HG02943 (cell line): ENCODE results near the gene RHO.

Experiments used
- ATAC-seq: cut with Tn5 transposase; IDR thresholded peaks from one replicate; pipeline ENCODE4 v1.9.1; 2021; ENCODE audit warnings: mild to moderate bottlenecking, low read depth, moderate library complexity; ENCODE audit not compliant: unreplicated experiment

Gene RHO

DNA sequence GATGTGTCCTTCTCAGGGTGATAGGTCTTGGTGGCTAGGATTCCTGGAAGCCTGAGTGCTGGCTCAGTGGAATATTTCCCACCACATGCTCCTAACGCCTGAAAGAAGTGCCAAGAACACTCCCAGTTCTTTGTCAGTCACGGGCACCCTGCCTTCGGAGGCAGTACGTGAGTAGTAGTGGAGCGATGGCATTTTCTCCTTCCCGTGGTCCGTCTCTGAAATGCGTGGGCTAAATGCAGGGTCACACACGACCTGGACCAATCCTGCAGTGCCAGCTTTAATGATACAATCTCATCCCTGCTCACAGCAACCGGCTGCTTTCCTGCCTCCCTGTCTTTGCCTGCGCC is 29.1 kb downstream of the RHO start:
- ATAC-seq, result no peak

DNA sequence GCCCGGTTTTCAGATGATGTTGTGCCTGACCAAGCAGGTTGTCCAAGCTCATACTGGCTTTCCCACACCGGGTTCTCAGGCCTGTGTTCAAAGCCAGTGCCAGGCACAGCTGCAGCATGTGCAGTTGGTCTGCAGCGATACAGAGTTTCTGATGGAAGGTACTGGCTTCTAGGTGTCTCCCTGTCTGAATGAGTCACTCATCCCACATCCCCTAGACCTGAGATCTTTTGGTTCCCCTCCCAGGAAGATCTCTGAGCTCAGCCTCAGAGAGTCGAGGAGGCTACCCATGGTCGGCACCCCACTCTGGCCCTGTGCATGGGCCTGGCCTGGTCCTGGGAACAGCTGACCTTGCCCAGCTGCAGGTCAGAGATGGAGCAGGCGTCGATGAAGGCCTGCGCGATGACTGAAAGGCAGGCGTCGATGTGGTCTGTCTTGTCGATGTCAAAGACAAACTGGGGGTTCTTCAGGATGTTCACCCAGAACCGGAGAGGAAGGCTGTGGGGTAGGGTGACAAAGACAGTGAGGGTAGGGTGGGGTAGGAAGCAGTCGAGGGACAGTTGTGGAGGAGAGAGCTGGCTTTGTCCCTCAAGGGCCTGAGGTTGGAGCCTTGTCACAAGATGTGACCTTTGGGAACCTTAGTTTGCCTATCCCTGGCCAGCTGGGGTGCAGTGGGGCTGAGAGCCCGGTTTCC is 29.8 kb downstream of the RHO start:
- ATAC-seq, result no peak

DNA sequence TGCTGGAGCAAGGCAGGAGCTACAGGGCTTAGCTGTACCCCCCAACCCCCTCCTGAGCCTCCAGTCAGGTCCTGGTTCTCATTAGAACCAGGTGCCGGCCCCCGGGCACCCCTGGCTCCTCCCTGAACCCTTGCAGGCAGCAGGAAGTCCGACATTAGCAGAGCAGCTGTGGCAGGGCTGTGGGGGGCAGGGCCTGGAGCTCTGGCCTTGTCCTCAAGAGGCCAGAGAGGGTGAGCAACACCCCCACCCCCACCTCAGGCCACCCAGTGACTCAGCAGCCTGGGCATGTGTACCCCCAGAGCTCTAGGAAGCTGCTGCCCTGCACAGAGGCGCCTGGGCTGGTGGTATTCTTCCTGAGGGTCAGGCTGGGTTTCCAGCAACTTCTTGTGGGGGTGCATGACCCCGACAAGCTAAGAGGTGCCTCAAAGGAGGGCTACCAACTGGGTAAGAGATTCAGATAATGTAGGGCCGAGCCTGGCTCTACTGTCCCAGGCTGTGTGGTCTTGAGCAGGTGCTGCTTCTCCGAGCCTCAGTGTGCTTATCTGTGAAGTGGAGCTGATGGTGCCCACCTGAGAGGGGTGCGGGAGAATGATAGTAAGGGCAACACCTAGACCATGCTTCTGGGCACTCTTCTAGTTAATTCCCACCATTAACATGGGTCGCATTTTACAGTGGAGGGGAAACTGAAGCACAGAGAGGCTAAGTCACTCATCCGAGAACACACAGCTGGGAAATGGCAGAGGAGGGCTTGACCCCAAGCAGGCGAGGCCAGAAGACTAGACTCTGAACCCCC is 30.5 kb downstream of the RHO start:
- ATAC-seq, result no peak

DNA sequence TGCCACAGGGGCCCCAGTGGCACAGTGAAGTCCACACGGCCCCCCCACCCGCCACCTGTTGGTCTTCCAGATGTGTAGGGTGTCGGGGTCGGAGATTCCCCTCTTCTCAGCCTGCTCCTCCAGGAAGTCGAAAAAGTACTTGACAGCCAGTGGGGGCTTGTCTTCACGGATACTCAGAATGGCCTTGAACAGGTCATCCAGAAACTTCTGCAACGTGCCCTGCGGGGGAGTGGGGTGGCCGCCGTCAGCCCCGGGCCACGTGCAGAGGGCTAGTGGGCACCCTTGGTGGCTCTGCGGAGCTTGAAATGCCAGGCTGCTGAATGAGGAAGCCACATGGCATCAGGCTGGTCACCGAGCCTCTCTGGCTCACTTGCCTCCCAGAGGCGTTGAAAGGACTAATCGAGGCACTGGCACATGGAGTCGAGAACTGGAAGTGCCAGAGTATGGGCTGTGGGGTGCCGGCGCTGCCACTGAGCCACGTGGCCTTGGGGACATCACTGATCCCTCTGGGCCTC is 31.2 kb downstream of the RHO start:
- ATAC-seq, result no peak

DNA sequence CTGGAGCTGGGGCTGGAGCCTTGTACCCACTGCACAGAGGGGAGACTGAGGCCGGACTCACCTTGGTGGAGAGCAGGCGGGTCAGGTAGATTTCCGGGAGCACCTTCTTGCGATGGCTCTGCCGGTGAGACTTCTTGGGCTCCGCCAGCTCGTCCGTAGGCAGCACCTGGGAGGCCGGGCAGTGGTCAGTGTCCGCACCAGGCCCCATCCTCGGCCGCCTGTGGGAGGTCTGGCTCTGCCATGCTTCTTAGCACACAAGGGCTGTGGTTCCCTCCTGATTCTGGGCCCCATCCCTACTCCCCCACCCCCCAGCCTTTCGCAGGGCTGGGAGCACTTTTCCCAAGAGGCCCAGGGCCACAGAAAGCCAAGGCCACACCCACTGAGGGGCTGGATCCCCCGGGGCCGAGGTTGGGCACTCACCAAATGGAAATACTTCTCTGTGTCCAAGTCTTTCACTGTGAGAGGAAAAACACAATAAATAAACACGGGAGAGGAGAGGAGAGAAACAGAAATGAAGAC is 31.9 kb downstream of the RHO start:
- no peak for ATAC-seq

DNA sequence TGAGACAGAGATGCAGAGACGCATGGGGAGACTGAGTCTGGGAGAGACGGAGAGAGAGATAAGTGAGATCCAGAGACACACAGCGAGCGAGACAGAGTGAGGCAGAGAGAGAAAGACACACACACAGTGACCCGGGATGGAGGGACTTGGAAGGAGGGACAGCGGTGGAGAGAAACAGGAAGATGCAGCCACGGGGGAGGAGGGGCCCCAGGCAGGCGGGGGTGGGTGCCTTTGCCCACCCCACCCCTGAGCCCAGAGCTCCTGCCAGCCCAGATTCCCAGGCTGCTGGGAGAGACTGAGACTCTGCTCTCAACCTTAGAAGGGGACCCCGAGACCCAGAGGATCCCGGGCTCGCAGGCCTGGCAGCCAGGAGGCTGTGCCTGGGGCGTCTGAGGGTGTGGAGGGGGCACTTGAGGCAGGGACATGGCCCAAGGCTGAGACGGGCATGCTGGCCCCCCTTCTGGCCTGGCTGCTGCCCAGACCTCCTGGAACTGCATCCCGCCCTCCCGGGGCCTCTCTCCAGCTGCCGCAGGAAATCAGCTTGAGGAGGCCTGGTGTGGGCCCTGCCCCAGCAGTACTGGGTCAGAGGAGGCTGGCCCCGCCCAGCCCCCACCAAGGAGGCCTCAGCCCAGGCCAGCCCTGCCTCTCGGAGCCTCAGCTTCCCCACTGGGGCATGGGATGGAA is 32.6 kb downstream of the RHO start:
- no peak for ATAC-seq

DNA sequence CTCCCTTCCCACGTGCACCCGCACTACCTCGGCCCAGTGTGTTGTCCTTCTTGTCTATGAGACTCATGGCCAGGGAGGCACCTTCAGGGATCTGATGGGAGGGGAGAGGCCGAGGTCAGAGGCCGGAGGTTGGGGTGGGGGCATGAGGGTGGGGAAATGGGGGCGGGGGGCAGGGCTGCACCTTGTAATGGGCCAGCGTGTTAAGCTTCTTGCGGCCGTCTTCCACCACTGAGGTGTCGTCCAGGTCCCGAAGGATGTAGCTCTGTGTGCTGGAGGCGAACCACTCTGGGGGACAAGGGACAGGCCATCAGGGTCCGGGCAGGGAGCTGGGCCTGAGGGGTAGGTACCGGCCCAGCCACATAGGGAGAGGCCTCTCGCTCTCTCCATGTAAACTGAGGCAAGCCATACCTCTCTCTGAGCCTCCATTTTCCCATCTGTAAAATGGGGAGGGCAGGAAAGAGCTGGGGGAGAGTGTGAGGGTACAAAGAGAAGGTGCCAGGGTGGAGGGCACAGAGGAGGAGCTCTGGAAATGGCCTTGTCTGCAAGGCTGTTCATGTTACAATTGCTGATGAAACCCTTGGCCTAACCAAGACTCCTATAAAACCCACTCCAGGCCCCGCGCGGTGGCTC is 33.3 kb downstream of the RHO start:
- no peak for ATAC-seq

DNA sequence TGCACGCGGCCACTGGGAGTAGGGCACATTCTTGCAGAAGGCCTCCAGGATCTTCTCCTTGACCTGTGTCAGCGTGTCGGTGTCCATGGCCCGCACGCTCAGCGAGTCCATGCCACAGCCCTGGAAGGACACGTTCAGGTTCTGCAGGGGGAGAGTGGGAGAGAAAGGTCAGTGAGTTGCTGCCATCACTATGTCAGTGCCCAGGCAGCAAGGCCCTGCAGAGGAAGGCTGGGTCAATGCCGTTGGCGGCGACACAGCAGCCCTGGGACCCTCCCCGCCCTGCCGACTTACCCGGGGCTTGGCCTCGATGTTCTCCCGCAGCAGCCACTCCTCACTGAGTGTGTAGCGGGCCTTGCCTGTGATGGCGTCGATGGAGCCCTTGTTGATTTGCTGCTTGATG is 34.4 kb downstream of the RHO start:
- no peak for ATAC-seq

DNA sequence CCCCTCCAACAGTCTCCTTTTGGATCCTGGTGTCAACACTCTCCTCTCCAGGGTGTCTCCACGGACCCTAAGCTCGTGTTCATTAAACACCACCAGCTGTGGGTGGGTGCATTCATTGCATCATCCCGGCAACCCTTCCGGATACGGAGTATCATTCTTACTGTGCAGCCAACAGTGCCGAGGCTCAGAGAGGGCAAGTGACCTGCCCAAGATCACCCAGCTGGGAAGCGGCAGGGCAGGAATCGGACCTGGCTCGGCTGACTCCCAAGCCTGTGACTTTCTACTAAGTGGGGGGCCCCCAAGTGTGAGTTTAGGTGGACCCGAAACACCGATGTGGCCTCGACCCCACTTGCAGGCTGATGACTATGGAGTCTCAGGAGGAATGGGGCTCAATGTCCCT is 34.9 kb downstream of the RHO start:
- no peak for ATAC-seq

DNA sequence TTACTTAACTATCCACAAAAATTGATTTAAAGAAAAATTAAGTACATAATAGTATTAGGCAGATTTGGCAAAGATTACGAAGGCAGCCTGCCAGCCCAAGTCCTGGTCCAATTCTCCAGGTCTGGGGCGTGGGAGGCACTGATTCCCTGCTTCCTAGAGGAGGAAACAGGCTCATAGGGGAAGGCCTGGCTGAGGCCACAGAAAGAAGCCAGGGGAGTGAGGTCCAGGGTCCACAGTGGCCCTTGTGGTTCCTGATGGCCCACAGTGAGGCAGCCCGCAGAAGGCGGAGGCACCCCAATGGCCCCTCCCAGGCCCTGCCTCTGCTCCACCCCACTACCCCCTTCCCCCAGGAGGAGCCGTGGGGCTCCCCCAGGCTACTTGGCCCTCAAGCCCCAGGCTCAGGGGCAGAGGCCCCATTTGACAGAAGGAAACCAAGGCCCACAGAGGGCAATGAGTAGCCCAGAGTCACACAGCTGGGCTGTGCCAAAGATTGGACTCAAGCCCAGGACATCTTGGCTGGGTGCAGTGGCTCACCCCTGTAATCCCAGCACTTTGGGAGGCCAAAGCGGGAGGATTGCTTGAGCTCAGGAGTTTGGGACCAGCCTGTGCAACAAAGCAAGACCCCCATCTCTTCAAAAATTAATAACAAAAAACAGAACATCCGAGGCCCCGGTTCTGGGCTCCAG is 35.6 kb downstream of the RHO start:
- no peak for ATAC-seq

DNA sequence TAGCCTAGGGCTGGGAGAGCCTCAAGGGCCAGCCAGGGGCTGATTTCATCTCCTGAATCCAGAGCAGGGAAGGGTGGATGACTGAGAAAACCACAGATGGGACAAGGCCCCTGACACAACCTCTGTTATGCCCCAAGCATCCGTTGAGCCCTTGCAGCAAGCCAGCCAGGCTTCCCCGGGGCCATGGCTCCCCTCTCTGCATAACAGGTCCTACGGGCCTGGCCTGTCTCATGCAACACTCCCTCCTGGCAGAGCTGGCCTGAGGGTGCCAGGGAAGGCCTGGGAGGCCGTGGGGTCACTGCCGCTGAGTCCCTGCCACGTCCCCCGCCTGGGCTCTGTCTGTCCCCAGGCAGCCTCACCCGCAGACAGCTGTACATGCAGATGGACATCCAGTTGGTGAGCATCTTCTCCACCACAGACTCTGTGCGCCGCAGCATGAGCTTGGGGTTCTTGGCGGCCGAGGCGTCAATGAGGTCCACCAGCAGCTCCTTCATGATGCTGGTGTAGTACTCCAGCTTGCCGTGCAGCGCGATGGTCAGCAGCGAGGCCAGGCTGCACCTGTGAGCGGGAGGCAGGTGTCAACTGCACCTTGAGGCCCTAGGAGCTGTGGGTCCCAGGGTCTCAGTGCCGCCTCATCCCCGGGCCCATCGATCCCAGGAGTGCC is 36.7 kb downstream of the RHO start:
- no peak for ATAC-seq

DNA sequence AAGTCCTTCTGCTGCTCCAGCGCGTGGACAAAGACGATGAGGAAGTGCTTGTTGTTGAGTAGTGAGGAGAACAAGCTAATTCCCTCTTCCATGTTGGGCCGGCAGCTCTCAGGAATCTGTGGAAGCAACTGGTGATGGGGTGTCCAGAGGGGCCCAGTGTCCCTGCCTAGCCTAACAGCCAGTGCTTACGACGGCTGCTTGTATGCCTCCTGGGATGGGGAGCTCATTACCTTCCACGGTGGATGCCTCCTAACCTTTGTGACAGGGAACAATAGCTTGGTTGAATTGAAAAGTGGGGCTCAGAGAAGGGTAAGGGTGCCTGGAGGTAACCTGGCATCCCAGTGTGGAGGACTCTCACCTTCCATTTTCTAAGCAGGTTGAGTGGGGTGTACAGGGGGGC is 37.5 kb downstream of the RHO start:
- ATAC-seq, result no peak

DNA sequence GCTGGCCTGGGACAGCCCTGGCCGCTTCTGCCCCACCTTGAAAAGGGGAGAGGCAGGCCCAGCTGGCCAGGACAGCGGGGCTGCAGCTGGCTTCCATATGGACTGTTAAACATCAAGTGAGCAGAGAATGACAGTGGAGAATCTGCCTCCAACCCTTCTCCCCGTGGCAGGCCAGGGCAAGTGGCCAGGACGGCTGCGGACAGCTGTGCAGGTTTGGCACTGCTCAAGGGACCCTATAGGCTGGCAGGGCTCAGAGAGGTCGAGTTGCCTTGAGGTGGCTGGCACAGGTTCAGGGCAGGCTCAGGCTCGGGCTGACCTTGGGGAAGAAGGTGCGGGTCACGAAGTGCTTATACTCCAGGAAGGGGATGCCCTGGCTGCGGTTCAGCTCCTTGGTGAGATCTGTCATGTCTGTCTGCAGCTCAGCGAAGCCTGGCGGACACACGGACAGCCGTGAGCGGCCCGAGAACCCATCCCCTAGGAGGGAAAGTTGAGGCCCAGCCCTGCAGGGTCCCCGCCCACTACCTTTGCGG is 38.8 kb downstream of the RHO start:
- ATAC-seq, result no peak

DNA sequence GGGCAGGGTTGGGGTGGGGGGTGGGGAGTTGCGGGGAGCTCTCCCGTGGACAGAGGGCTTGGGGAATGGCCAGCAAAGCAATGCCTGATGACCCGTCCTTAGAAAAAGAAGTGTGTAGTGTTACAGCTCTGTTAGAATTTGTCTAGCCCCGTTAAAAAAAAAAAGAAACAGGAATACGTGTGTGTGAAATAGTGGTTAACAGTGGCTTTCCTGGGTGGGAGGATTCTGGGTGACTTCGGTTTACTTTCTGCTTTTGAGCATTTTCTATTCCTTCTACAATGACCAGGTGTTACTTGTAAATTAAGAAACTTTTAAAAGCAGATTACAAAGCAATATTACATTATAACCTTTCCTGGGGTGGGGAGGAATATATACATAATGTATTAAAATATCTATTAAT is 39.5 kb downstream of the RHO start:
- ATAC-seq, result no peak

DNA sequence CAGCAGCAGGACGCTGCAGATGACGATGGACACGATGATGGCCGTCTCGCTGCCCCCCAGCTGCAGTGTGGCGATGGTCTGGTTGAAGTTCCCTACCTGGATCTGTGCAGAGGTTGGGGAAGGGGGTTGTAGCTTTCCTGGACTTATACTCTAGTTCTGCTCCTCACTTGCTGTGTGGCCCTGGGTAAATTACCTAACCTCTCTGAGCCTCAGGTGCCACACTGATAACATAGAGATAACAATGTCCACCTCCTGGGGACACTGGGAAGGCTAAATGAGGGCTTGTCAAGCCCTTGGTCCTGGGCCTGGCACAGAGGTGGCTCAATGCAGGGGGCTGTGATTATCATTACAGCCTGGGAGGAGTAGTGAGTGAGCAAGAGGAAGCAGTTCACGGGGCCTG is 41.4 kb downstream of the RHO start:
- no peak for ATAC-seq

DNA sequence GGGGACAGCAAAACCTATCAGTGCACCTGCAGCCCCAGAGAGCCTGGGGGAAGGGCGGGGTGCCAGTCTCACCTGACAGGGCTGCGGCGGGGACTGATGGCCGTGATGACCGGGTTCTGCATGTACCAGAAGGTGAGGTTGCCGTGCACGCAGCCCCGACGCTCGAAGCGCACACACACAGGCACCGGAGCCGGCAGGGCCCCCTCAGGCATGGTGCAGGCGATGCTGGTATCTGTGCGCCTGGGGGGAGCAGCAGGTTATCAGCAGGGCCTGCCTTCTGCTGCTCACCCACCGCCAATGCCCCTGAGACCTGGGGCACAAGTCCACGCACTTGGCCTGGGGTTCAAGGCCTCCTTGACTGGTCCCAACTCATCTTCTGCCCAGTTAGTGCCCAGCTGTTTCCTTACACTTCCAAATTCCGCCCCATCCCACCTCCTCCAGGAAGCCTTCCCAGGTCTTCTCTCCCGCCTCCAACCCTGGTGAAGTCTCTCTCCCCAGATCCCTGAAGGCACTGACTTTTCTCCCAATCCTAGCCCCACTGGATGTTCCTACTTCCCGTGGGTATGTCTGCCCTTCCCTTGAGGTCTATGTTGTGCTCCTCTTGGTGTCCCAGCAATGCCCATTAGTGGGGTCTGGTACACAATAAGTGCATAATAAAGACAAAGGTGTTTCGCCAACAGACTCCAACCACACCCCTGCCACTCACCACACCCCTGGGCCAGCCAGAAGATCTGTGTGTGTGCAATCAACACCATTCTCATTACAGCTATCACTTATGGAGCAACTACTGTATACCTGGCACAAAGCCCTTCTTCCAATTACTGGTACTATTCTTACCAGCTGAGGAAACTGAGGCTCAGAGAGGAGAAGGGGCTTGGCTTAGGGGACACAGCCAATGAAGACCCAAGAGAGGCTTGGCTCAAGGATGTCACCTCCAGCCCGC is 43.4 kb downstream of the RHO start:
- no peak for ATAC-seq

DNA sequence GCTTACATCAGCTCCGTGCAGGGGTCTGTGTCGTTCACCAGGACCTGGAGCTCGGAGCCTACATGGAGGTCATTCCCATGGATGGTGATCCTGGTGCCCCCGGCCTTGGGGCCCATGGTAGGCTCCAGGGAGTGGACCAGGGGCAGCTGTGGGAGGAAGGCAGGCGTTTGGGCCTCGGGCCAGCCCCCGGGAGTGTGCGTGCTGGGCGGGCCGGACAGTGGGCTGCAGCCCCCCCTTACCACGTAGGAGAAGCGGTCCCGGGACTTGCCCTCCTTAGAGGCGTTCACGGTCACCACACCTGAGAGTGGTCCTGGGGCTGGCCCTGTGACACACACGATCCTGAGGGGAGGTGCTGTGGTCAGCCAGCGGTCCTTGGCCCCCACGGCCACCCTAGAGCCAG is 44.2 kb downstream of the RHO start:
- no peak for ATAC-seq

DNA sequence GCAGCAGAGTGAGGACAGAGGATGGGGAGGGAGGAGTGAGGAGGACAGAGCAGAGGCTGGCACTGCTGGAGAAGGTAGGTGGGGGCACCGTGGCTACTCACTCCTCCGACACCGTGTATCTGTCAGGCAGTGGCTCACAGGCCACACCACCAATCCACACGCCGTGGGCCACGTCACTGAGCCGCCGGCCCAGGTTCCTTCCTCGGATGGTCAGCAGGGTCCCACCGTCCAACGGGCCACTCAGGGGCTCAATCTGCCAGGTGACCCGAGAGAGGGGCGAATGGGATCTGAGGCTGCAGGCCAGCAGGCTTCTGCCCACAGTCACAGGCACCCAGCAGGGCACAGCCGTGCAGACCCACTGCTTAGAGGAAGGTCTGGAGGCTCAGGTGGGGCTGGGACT is 45.1 kb downstream of the RHO start:
- ATAC-seq, result no peak

DNA sequence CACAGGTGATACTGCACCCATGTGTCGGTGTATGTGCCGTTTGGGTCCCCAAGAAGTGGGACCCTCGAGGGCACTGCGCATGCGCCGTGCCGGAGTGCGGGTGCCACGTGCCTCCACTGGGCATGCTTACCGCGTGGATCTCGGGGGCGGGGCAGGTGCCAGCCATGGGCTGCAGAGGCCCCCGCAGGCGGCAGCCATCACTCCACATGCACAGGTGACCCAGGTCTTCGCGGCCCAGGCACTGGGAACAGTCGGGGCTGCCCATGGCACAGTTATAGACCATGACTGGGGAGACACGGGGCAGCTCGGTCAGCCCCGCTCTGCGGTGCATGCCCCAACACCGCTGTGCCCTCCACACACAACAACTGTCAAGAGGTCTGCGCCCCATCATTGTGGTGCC is 45.8 kb downstream of the RHO start:
- ATAC-seq, result no peak
